ENCODE results near the gene TSPAN31.

TSPAN31 gene

GRCh38 chr12:57736741-57737466 is 7.9 kb upstream of the TSPAN31 start:
- no peak for TF ChIP-seq CTCF (IDR thresholded peaks at IDR 0.05)

- TF ChIP-seq CTCF (IDR thresholded peaks at IDR 0.05), result peak; percentile 39
These were observed 7.1 kb upstream of the TSPAN31 start for GRCh38 chr12:57737467-57738460.

- no peak for TF ChIP-seq CTCF (IDR thresholded peaks at IDR 0.05)
These were observed 6.1 kb upstream of the TSPAN31 start, which contains the start of gene AGAP2 for GRCh38 chr12:57738661-57739237. Gene AGAP2, minus strand, starts transcription at chr12:57738742. Its CDS starts 496 bp downstream, at chr12:57738246.

GRCh38 chr12:57739387-57739786 is 5.5 kb upstream of the TSPAN31 start:
- no peak for TF ChIP-seq CTCF (IDR thresholded peaks at IDR 0.05)

- no peak for TF ChIP-seq CTCF (IDR thresholded peaks at IDR 0.05)
These were observed 4.8 kb upstream of the TSPAN31 start for GRCh38 chr12:57739914-57740538.

- TF ChIP-seq CTCF (IDR thresholded peaks at IDR 0.05), result no peak
These were observed 4.0 kb upstream of the TSPAN31 start for GRCh38 chr12:57740656-57741412.
